CD14-positive monocyte (primary cell): ENCODE data around the gene MED27. TPM values are rescaled to one million over a fixed set of nuclear protein-coding genes. Genes with fewer than 3 reads are reported as not detected.
A peak's percentile ranks its signal among the peaks of the same experiment; 100 is the strongest.

ENCODE experiments used
- DNase-seq, 3 donors: peaks; one replicate each; pipeline ENCODE4 v3.0.0-alpha.2; 2011 to 2022
- H2AFZ ChIP-seq: 2 replicates; pipeline ENCODE4 v1.6.0; 2012; ENCODE audit warnings: mild to moderate bottlenecking, low read depth, low read length, inconsistent platforms; ENCODE audit not compliant: insufficient read depth, poor library complexity, severe bottlenecking
- H3K27ac ChIP-seq, 2 donors: 1 replicate in 1 of 2; 2 replicates in 1 of 2; pipeline ENCODE4 v1.5.1; 2012 to 2013; ENCODE audit warnings: low read length in 2 of 2, control low read depth in 1 of 2, inconsistent platforms in 1 of 2, low read depth in 1 of 2, mild to moderate bottlenecking in 1 of 2
- H3K27me3 ChIP-seq, 2 donors: one replicate each; pipeline versions ENCODE4 v1.6.0 to v1.6.1; 2011 to 2013; ENCODE audit warnings: low read length in 2 of 2; ENCODE audit not compliant: control insufficient read depth in 2 of 2, insufficient read depth in 2 of 2
- H3K36me3 ChIP-seq, 2 donors: replicated peaks in 1 of 2; 1 replicate in 1 of 2; 2 replicates in 1 of 2; pipeline versions ENCODE4 v1.5.1 to v1.6.1; 2012 to 2013; ENCODE audit warnings: low read length in 2 of 2, control low read depth in 1 of 2, inconsistent platforms in 1 of 2, mild to moderate bottlenecking in 1 of 2; ENCODE audit not compliant: insufficient read depth in 2 of 2, control insufficient read depth in 1 of 2
- H3K4me1 ChIP-seq, 2 donors: 1 replicate in 1 of 2; 2 replicates in 1 of 2; pipeline versions ENCODE4 v1.5.1 to v1.6.1; 2012 to 2013; ENCODE audit warnings: low read length in 2 of 2, control low read depth in 1 of 2, inconsistent platforms in 1 of 2, mild to moderate bottlenecking in 1 of 2, moderate library complexity in 1 of 2; ENCODE audit not compliant: insufficient read depth in 2 of 2, control insufficient read depth in 1 of 2
- H3K4me2 ChIP-seq: replicated peaks from 2 replicates; pipeline ENCODE3; 2012; ENCODE audit warnings: low read length, moderate library complexity, mild to moderate bottlenecking; ENCODE audit not compliant: poor library complexity, severe bottlenecking; ENCODE audit errors: extremely low read depth
- H3K4me3 ChIP-seq, 3 experiments: fragments of 200-600 bp in 1 of 3; sonication (generic) in 1 of 3; replicated peaks in 1 of 3; 1 replicate in 2 of 3; 2 replicates in 1 of 3; pipeline ENCODE4 v1.5.1; 2011 to 2013; ENCODE audit warnings: low read length in 3 of 3, mild to moderate bottlenecking in 3 of 3, control low read depth in 2 of 3, low read depth in 2 of 3, inconsistent platforms in 1 of 3, moderate library complexity in 1 of 3
- H3K79me2 ChIP-seq: 2 replicates; pipeline ENCODE4 v1.6.0; 2012; ENCODE audit warnings: mild to moderate bottlenecking, control low read depth, inconsistent platforms, low read length, moderate library complexity; ENCODE audit not compliant: insufficient read depth
- H3K9ac ChIP-seq: 2 replicates; pipeline ENCODE4 v1.6.0; 2017; ENCODE audit warnings: low read length, mild to moderate bottlenecking; ENCODE audit not compliant: insufficient read depth, poor library complexity, severe bottlenecking
- H3K9me3 ChIP-seq, 2 donors: replicated peaks in 1 of 2; 1 replicate in 1 of 2; 2 replicates in 1 of 2; pipeline versions ENCODE4 v1.5.1 to v1.6.1; 2012 to 2013; ENCODE audit warnings: low read length in 2 of 2, control low read depth in 1 of 2; ENCODE audit not compliant: control insufficient read depth in 1 of 2, insufficient read depth in 1 of 2
- H4K20me1 ChIP-seq: 2 replicates; pipeline ENCODE4 v1.6.0; 2012; ENCODE audit warnings: mild to moderate bottlenecking, low read length, control low read depth, moderate library complexity; ENCODE audit not compliant: insufficient read depth
- H3K27ac Mint-ChIP-seq, 7 donors: one replicate each; pipeline ENCODE4 v1.8.0; 2020; ENCODE audit warnings: mild to moderate bottlenecking in 7 of 7, mixed read lengths in 7 of 7, moderate library complexity in 6 of 7, inconsistent platforms in 2 of 7
- H3K27me3 Mint-ChIP-seq, 3 donors: one replicate each; pipeline ENCODE4 v1.8.0; 2021 to 2022; ENCODE audit warnings: low read depth in 3 of 3, mild to moderate bottlenecking in 3 of 3, mixed read lengths in 3 of 3, moderate library complexity in 3 of 3, inconsistent platforms in 1 of 3
- H3K36me3 Mint-ChIP-seq, 2 donors: one replicate each; pipeline ENCODE4 v1.8.0; 2020; ENCODE audit warnings: mixed read lengths in 2 of 2, inconsistent platforms in 1 of 2, mild to moderate bottlenecking in 1 of 2
- H3K4me1 Mint-ChIP-seq: one replicate; pipeline ENCODE4 v1.8.0; 2020; ENCODE audit warnings: mild to moderate bottlenecking, mixed read lengths
- H3K4me3 Mint-ChIP-seq, 2 donors: one replicate each; pipeline ENCODE4 v1.8.0; 2020; ENCODE audit warnings: mild to moderate bottlenecking in 2 of 2, mixed read lengths in 2 of 2, moderate library complexity in 1 of 2
- H3K9me3 Mint-ChIP-seq, 7 donors: one replicate each; pipeline ENCODE4 v1.8.0; 2020 to 2022; ENCODE audit warnings: mixed read lengths in 7 of 7, mild to moderate bottlenecking in 6 of 7, moderate library complexity in 6 of 7, inconsistent platforms in 2 of 7
- CTCF ChIP-seq: fragments of 200-600 bp; IDR thresholded peaks from one replicate; pipeline ENCODE4 v1.8.0; 2022; ENCODE audit warnings: antibody characterized with exemption, mild to moderate bottlenecking
- WGBS: methylation state at CpG from one replicate; pipeline ENCODE4 v1.1.5; 2013; ENCODE audit warnings: missing lambda C conversion rate; ENCODE audit not compliant: insufficient coverage; 5-methylcytosine and 5-hydroxymethylcytosine counted together
- intact Hi-C, 2 donors: fragments of 100-400 bp; cut with micrococcal nuclease; formaldehyde crosslinking; loops; one replicate each; pipeline versions ENCODE4 v1.15.0 to v1.15.1; 2023
- polyA plus RNA-seq, 3 donors: library from polyadenylated mRNA; depleted of rRNA in 1 of 3; unstranded in 2 of 3; stranded (reverse) in 1 of 3; fragments of 300-500 nt in 2 of 3; fragments of >200 nt in 1 of 3; fragmentation: Illumina TruSeq in 2 of 3; gene quantifications; 1 replicate in 2 of 3; 2 replicates in 1 of 3; pipeline ENCODE4 v1.2.3, GENCODE V29; 2012 to 2021

MED27 gene
- polyA plus RNA-seq, 3 donors: 14.0 to 26.9 (median 25.8) TPM

- intact Hi-C loops: no loop called here
- H3K4me3 ChIP-seq: no peak overlapping the region
- Mint-ChIP-seq H3K4me1 (peaks cover 13% of the 10 kb centered on the region), H3K4me3 (no peak overlapping the region), H3K27ac (peak overlapping the region in 2 of 7 donors; percentile 23 to 38), H3K27me3 (no peaks in the 10 kb centered on the region), H3K9me3 (peaks cover 0 to 2% (median 0%) of the 10 kb centered on the region in 7 donors), H3K36me3 (peaks cover 14 to 23% of the 10 kb centered on the region in 2 donors)
- no peak for DNase-seq
- no peak overlapping the region for H3K27ac ChIP-seq
- H3K9ac ChIP-seq: no peak overlapping the region
- WGBS: 80% methylated on average over 1 of the region's 4 CpGs
- TF ChIP-seq CTCF: no peak
- peaks cover 4 to 8% of the 10 kb centered on the region in 2 donors for H3K4me1 ChIP-seq
- H2AFZ ChIP-seq: no peak overlapping the region
- no peaks in the 10 kb centered on the region for H3K27me3 ChIP-seq
- peaks cover 0 to 5% of the 10 kb centered on the region in 2 donors for H3K36me3 ChIP-seq
- no peaks in the 10 kb centered on the region for H3K79me2 ChIP-seq
- no peak overlapping the region for H3K4me2 ChIP-seq
- H3K9me3 ChIP-seq: no peaks in the 10 kb centered on the region
- H4K20me1 ChIP-seq: no peaks in the 10 kb centered on the region
Measured at GRCh38 chr9:131880833-131881583, 198.7 kb downstream of the MED27 start.

- Histone ChIP-seq H3K79me2 (no peaks in the 10 kb centered on the region), H3K36me3 (peaks cover 0 to 5% of the 10 kb centered on the region in 2 donors), H3K27ac (no peak overlapping the region), H3K9me3 (no peaks in the 10 kb centered on the region), H3K4me1 (peaks cover 4 to 8% of the 10 kb centered on the region in 2 donors), H3K9ac (no peak overlapping the region), H3K27me3 (no peaks in the 10 kb centered on the region), H3K4me2 (no peak overlapping the region), H3K4me3 (no peak overlapping the region), H4K20me1 (no peaks in the 10 kb centered on the region), H2AFZ (no peak overlapping the region)
- intact Hi-C loops: no loop called here
- no peaks in the 10 kb centered on the region for H3K27me3 Mint-ChIP-seq
- H3K4me3 Mint-ChIP-seq: no peak overlapping the region
- TF ChIP-seq CTCF: no peak
- H3K9me3 Mint-ChIP-seq: peaks cover 0 to 2% (median 0%) of the 10 kb centered on the region in 7 donors
- peaks cover 13% of the 10 kb centered on the region for H3K4me1 Mint-ChIP-seq
- 87% methylated on average over 3 of the region's 13 CpGs for WGBS
- H3K36me3 Mint-ChIP-seq: peaks cover 8 to 23% of the 10 kb centered on the region in 2 donors
- no peak for DNase-seq
- no peak overlapping the region for H3K27ac Mint-ChIP-seq
Measured at GRCh38 chr9:131879911-131880290, 199.8 kb downstream of the MED27 start.
